ENCODE results near the gene SLC35F3. TPM values are rescaled to one million over a fixed set of nuclear protein-coding genes. Genes with fewer than 3 reads are reported as not detected.

Gene SLC35F3
- total RNA-seq, 1 donor from 2014 or later = 0.49 TPM

- Histone ChIP-seq H3K4me1 (no peaks in the 10 kb centered on the region), H3K9me3 (no peaks in the 10 kb centered on the region), H3K36me3 (no peaks in the 10 kb centered on the region), H3K27me3 (no peaks in the 10 kb centered on the region), H3K4me3 (no peak overlapping the region), H3K27ac (no peak overlapping the region)
- intact Hi-C loops (cut with DNase I) = no loop called here
- no peak for DNase-seq (ENCODE audit: extremely low spot score in 2 of 2)
- TF ChIP-seq POLR2AphosphoS5 (IDR thresholded peaks at IDR 0.05; ENCODE audit: insufficient read depth in 1 of 2, low read depth in 1 of 2) (no peak), POLR2A (IDR thresholded peaks at IDR 0.05) (no peak)
- TF ChIP-seq, protein P1, sequence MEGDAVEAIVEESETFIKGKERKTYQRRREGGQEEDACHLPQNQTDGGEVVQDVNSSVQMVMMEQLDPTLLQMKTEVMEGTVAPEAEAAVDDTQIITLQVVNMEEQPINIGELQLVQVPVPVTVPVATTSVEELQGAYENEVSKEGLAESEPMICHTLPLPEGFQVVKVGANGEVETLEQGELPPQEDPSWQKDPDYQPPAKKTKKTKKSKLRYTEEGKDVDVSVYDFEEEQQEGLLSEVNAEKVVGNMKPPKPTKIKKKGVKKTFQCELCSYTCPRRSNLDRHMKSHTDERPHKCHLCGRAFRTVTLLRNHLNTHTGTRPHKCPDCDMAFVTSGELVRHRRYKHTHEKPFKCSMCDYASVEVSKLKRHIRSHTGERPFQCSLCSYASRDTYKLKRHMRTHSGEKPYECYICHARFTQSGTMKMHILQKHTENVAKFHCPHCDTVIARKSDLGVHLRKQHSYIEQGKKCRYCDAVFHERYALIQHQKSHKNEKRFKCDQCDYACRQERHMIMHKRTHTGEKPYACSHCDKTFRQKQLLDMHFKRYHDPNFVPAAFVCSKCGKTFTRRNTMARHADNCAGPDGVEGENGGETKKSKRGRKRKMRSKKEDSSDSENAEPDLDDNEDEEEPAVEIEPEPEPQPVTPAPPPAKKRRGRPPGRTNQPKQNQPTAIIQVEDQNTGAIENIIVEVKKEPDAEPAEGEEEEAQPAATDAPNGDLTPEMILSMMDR (IDR thresholded peaks at IDR 0.05) = no peak
These were observed 418.5 kb downstream of the SLC35F3 start for GRCh38 chr1:234322979-234323378.

DNA sequence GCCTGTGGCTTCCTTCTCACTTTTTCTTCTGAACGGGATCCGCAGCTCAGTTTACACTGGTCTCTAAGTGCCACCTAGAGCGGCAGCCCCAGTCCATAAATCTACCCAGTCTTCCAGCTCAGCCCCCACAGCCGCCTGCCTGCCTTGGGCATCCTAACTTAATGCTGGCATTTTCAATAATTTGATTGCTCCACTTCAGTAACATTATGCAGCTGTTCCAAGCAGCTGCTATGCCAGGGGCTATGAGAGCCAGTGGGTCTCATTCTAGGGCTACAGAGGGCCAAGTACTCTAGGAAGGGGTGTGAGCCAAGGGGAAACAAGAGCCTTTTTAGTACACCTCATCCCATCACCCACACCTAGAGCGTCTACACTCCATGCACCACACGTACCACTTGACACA, 420.3 kb downstream of the SLC35F3 start:
- no peaks in the 10 kb centered on the region for H3K9me3 ChIP-seq
- H3K4me1 ChIP-seq = no peaks in the 10 kb centered on the region
- TF ChIP-seq POLR2A (IDR thresholded peaks at IDR 0.05) = no peak
- TF ChIP-seq, protein P1 (IDR thresholded peaks at IDR 0.05) = no peak
- TF ChIP-seq POLR2AphosphoS5 (IDR thresholded peaks at IDR 0.05; ENCODE audit: insufficient read depth in 1 of 2, low read depth in 1 of 2) = no peak
- no peaks in the 10 kb centered on the region for H3K36me3 ChIP-seq
- no peak overlapping the region for H3K27ac ChIP-seq
- DNase-seq (ENCODE audit: extremely low spot score in 2 of 2) = no peak
- no peak overlapping the region for H3K4me3 ChIP-seq
- intact Hi-C loops (cut with DNase I) = no loop called here
- H3K27me3 ChIP-seq = no peaks in the 10 kb centered on the region

GRCh38 chr1:234325878-234326496, 421.5 kb downstream of the SLC35F3 start:
- DNase-seq (ENCODE audit: extremely low spot score in 2 of 2) = no peak
- no peak for TF ChIP-seq POLR2A (IDR thresholded peaks at IDR 0.05)
- TF ChIP-seq, protein P1 (IDR thresholded peaks at IDR 0.05) = no peak
- TF ChIP-seq POLR2AphosphoS5 (IDR thresholded peaks at IDR 0.05; ENCODE audit: insufficient read depth in 1 of 2, low read depth in 1 of 2) = no peak
- intact Hi-C loops (cut with DNase I) = no loop called here
- H3K4me3 ChIP-seq = peak overlapping the region in 1 of 2 donors; percentile 16
- H3K27me3 ChIP-seq = no peaks in the 10 kb centered on the region
- no peaks in the 10 kb centered on the region for H3K36me3 ChIP-seq
- H3K27ac ChIP-seq = no peak overlapping the region
- no peaks in the 10 kb centered on the region for H3K4me1 ChIP-seq
- no peaks in the 10 kb centered on the region for H3K9me3 ChIP-seq

DNA sequence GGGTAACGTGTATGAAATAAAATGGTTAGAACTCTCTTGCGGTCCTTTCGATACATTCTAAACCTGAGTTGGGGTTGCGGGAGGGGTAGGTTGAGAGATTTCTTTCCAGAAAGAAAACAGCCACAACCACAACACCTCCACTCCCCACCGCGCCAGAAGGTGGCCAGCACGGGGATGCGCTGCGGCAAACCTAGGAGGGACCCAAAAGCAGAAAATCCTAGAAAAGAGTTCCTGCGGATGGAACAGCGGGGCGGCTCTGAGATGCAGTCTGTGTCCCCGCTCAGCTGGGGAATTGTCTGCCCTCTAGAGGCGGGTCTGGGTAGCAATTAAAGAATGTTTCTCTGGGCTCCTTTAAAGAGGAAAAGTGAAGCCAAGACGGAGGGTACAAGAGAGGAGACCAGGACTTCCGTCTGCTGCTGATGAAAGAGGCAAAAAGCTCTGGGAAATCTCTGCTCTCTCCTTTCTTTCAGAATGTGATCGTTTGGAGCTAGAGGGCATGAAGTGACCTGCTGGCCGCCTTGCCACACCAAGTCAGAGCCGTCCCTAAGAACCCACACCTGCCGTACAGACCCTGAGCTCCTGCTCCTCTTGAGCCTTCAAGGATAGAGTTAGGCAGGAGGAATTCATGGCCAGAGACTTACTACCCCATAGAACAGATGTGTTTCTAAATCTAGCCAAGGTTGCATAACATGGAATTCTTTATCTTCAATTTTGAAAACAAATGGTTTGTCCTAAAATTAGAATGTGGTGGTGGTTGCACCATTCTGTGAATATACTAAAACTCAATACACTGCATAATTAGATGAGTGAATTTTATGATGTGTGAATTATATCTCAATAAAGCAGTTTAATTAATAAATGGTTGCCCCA, 422.3 kb downstream of the SLC35F3 start:
- TF ChIP-seq POLR2A (IDR thresholded peaks at IDR 0.05) = no peak
- TF ChIP-seq, protein P1 (IDR thresholded peaks at IDR 0.05) = peak in 2 of 3 experiments; percentile 30 to 48
- H3K27me3 ChIP-seq = no peaks in the 10 kb centered on the region
- peak overlapping the region in 1 of 2 donors; percentile 16 for H3K4me3 ChIP-seq
- DNase-seq (ENCODE audit: extremely low spot score in 2 of 2) = no peak
- intact Hi-C loops (cut with DNase I) = no loop called here
- no peak overlapping the region for H3K27ac ChIP-seq
- no peaks in the 10 kb centered on the region for H3K36me3 ChIP-seq
- H3K4me1 ChIP-seq = no peaks in the 10 kb centered on the region
- no peaks in the 10 kb centered on the region for H3K9me3 ChIP-seq
